K562 (cell line): ENCODE measurements around the gene BLID. TPM values are rescaled to one million over a fixed set of nuclear protein-coding genes. Genes with fewer than 3 reads are reported as not detected.

Experiments
- ATAC-seq: fragments of 200-7000 bp; cut with Tn5 transposase; 3 replicates; pipeline ENCODE4 v1.9.1; 2020; ENCODE audit warnings: moderate library complexity
- BruUV-seq: library from RNA; stranded (reverse); fragments of 400-500 nt; replicated peaks from 2 replicates; lab custom pipeline; 2021; lab: Mats Ljungman, UMichigan
- CTCF ChIA-PET: fragments of 300-600 bp; formaldehyde crosslinking; extraction: SDS; loops from one replicate; lab custom pipeline; 2021; ENCODE audit warnings: low intra/inter-chr PET ratio; lab: Yijun Ruan, JAX
- POLR2A ChIA-PET: fragments of 300-600, 350-650 bp; sonication (Branson Sonifier 250); formaldehyde crosslinking; extraction: SDS; loops from one replicate; lab custom pipeline; 2021; ENCODE audit warnings: antibody characterized with exemption, inconsistent platforms; lab: Yijun Ruan, JAX
- DNase-seq, 4 experiments: peaks; one replicate each; pipeline versions ENCODE4 v3.0.0 to v3.0.0-alpha.2; 2011 to 2018; ENCODE audit warnings: low spot score in 3 of 4, mixed read lengths in 3 of 4; ENCODE audit errors: extremely low read depth in 1 of 4
- FAIRE-seq: peaks from 2 replicates; lab custom pipeline; 2011; peaks lifted over from hg19 to GRCh38; lab: Jason Lieb, UNC
- H2AFZ ChIP-seq: 2 replicates; pipeline ENCODE4 v1.6.0; 2011; ENCODE audit warnings: low read depth, low read length, control low read depth, inconsistent platforms
- H3K27ac ChIP-seq: fragments of 200-600 bp; 3 replicates; pipeline ENCODE4 v1.8.0; 2011; ENCODE audit warnings: low read depth, mild to moderate bottlenecking, control low read depth, inconsistent platforms, low read length, moderate library complexity, mixed read lengths; ENCODE audit errors: extremely low read depth
- H3K27me3 ChIP-seq, 2 experiments: fragments of 300-600 bp in 1 of 2; 2 replicates in 1 of 2; 3 replicates in 1 of 2; pipeline versions ENCODE4 v1.6.0 to v1.8.0; 2011; ENCODE audit warnings: inconsistent platforms in 2 of 2, low read length in 2 of 2, mild to moderate bottlenecking in 1 of 2, mixed read lengths in 1 of 2, moderate library complexity in 1 of 2; ENCODE audit not compliant: control insufficient read depth in 2 of 2, insufficient read depth in 2 of 2
- H3K36me3 ChIP-seq: fragments of 300-600 bp; 3 replicates; pipeline ENCODE4 v1.8.0; 2011; ENCODE audit warnings: mild to moderate bottlenecking, low read length, inconsistent platforms; ENCODE audit not compliant: control insufficient read depth, insufficient read depth
- H3K4me1 ChIP-seq, 2 experiments: fragments of 200-600 bp in 1 of 2; replicated peaks in 1 of 2; 2 replicates in 1 of 2; 3 replicates in 1 of 2; pipeline versions ENCODE4 v1.5.1 to v1.8.0; 2011; ENCODE audit warnings: inconsistent platforms in 2 of 2, low read length in 2 of 2, mild to moderate bottlenecking in 1 of 2, mixed read lengths in 1 of 2, moderate library complexity in 1 of 2; ENCODE audit not compliant: control insufficient read depth in 2 of 2, insufficient read depth in 2 of 2
- H3K4me2 ChIP-seq: 2 replicates; pipeline ENCODE4 v1.6.1; 2011; ENCODE audit warnings: low read length, control low read depth, inconsistent platforms, mixed read lengths; ENCODE audit not compliant: insufficient read depth
- H3K4me3 ChIP-seq: fragments of 200-600 bp; sonication (generic), shearing (Covaris generic); 2 replicates; pipeline ENCODE4 v1.5.1; 2016; ENCODE audit warnings: control low read depth, inconsistent platforms
- H3K79me2 ChIP-seq: fragments of 200-600 bp; 3 replicates; pipeline ENCODE4 v1.8.0; 2011; ENCODE audit warnings: low read length, inconsistent platforms; ENCODE audit not compliant: control insufficient read depth, insufficient read depth
- H3K9ac ChIP-seq, 2 experiments: 2 replicates each; pipeline versions ENCODE4 v1.6.0 to v1.6.1; 2011; ENCODE audit warnings: low read depth in 2 of 2, low read length in 2 of 2, control low read depth in 1 of 2, inconsistent platforms in 1 of 2, mild to moderate bottlenecking in 1 of 2, mixed read lengths in 1 of 2; ENCODE audit not compliant: insufficient read depth in 1 of 2
- H3K9me1 ChIP-seq: one replicate; pipeline ENCODE4 v1.6.0; 2011; ENCODE audit warnings: inconsistent platforms, mild to moderate bottlenecking, low read length, moderate library complexity; ENCODE audit not compliant: control insufficient read depth, insufficient read depth
- H3K9me3 ChIP-seq: replicated peaks from 2 replicates; pipeline ENCODE4 v1.5.1; 2011; ENCODE audit warnings: low read depth, low read length, inconsistent platforms; ENCODE audit not compliant: control insufficient read depth, insufficient read depth
- H4K20me1 ChIP-seq: replicated peaks from 2 replicates; pipeline ENCODE4 v1.6.1; 2011; ENCODE audit warnings: low read length, inconsistent platforms, mixed read lengths; ENCODE audit not compliant: control insufficient read depth, insufficient read depth
- ARID3A ChIP-seq: IDR thresholded peaks from 2 replicates; pipeline ENCODE4 v1.6.1; 2012; ENCODE audit warnings: low read depth, low read length, improper control_type of control experiment, borderline replicate concordance
- CGGBP1 ChIP-seq: fragments of 250-450 bp; sonication (Bioruptor Pico); IDR thresholded peaks from 2 replicates; pipeline ENCODE4 v1.9.0; 2021; ENCODE audit warnings: mild to moderate bottlenecking
- DIDO1 ChIP-seq: fragments of 450-650 bp; IDR thresholded peaks from 2 replicates; pipeline ENCODE4 v1.6.1; 2016; ENCODE audit warnings: low read depth, missing biosample characterization, missing genetic modification characterization
- ELK3 ChIP-seq: fragments of 450-650 bp; formaldehyde crosslinking; IDR thresholded peaks from 2 replicates; pipeline ENCODE4 v1.4.0; 2020; ENCODE audit warnings: mild to moderate bottlenecking
- ESRRB ChIP-seq: fragments of 250-450 bp; sonication (Bioruptor Pico); IDR thresholded peaks from 2 replicates; pipeline ENCODE4 v1.5.0; 2020; ENCODE audit warnings: mild to moderate bottlenecking, moderate library complexity, borderline replicate concordance
- GATA2 ChIP-seq: sonication (generic); formaldehyde crosslinking; IDR thresholded peaks from 2 replicates; pipeline ENCODE4 v1.4.0; 2020; ENCODE audit warnings: mild to moderate bottlenecking, missing genetic modification reagents
- KHSRP ChIP-seq: fragments of 450-650 bp; IDR thresholded peaks from 2 replicates; pipeline ENCODE4 v1.6.1; 2017
- MIER1 ChIP-seq: fragments of 450-650 bp; IDR thresholded peaks from 2 replicates; pipeline ENCODE4 v1.6.1; 2016; ENCODE audit warnings: antibody characterized with exemption, mild to moderate bottlenecking, low read depth
- MTA2 ChIP-seq: fragments of 450-650 bp; IDR thresholded peaks from 2 replicates; pipeline ENCODE4 v1.6.1; 2016; ENCODE audit warnings: low read depth
- NR4A1 ChIP-seq, 2 experiments: fragments of 250-450 bp in 1 of 2; fragments of 450-650 bp in 1 of 2; sonication (Bioruptor Pico) in 1 of 2; IDR thresholded peaks; 2 replicates each; pipeline versions ENCODE4 v1.4.0 to v1.6.1; 2016 to 2020; ENCODE audit warnings: mild to moderate bottlenecking in 2 of 2, missing compliant biosample characterization in 1 of 2, missing genetic modification characterization in 1 of 2, moderate library complexity in 1 of 2
- OTX1 ChIP-seq: fragments of 450-650 bp; formaldehyde crosslinking; IDR thresholded peaks from 2 replicates; pipeline ENCODE4 v1.4.0; 2022; ENCODE audit warnings: mild to moderate bottlenecking
- SUPT5H ChIP-seq: fragments of 450-650 bp; IDR thresholded peaks from 2 replicates; pipeline ENCODE4 v1.6.1; 2016
- TCF15 ChIP-seq: fragments of 250-450 bp; sonication (Bioruptor Pico); IDR thresholded peaks from 2 replicates; pipeline ENCODE4 v1.8.0; 2022; ENCODE audit warnings: moderate library complexity, mild to moderate bottlenecking, inconsistent platforms
- TFAP4 ChIP-seq: sonication (generic); formaldehyde crosslinking; IDR thresholded peaks from 2 replicates; pipeline ENCODE4 v1.8.0; 2022; ENCODE audit warnings: missing genetic modification reagents, mild to moderate bottlenecking, moderate library complexity, borderline replicate concordance
- ZNF263 ChIP-seq: sonication (generic); formaldehyde crosslinking; IDR thresholded peaks from 2 replicates; pipeline ENCODE4 v1.8.0; 2022; ENCODE audit warnings: mild to moderate bottlenecking, missing genetic modification reagents, borderline replicate concordance
- ZNF354B ChIP-seq: fragments of 250-450 bp; sonication (Bioruptor Pico); IDR thresholded peaks from 2 replicates; pipeline ENCODE4 v1.4.0; 2020
- WGBS: fragments of 100-300 bp; shearing (Covaris generic); methylation state at CpG from one replicate; pipeline ENCODE4 v1.1.6; 2016; ENCODE audit warnings: low coverage, mixed read lengths; ENCODE audit not compliant: insufficient coverage; ENCODE audit errors: missing lambda C conversion rate; 5-methylcytosine and 5-hydroxymethylcytosine counted together
- in situ Hi-C: fragments of 300-500 bp; cut with MboI; formaldehyde crosslinking; loops from 4 replicates; pipeline ENCODE4 v1.15.0; 2018; ENCODE audit warnings: inconsistent platforms, mixed read lengths
- intact Hi-C: fragments of 100-400 bp; cut with micrococcal nuclease; formaldehyde crosslinking; loops from 2 replicates; pipeline ENCODE4 v1.14.2; 2022
- polyA plus RNA-seq, 8 experiments: library from polyadenylated mRNA; depleted of rRNA in 4 of 8; stranded (reverse) in 5 of 8; unstranded in 3 of 8; fragments of >200 nt; fragmentation: Nextera tagmentation in 2 of 8; fragmentation: Illumina TruSeq in 1 of 8; extraction: Ambion mirVana in 2 of 8; extraction: Trizol in 1 of 8; gene quantifications; 2 replicates each; pipeline versions ENCODE4 v1.2.1 to v1.2.3, GENCODE V29; 2011 to 2014; ENCODE audit warnings: inconsistent platforms in 1 of 8, missing spikeins in 1 of 8
- total RNA-seq, 7 experiments: library from RNA; depleted of rRNA in 6 of 7; stranded (reverse); fragments of >200 nt in 6 of 7; fragmentation: Illumina TruSeq in 2 of 7; extraction: Trizol in 2 of 7; gene quantifications; 2 replicates each; pipeline versions ENCODE4 v1.2.1 to v1.2.3, GENCODE V29; 2011 to 2021; ENCODE audit warnings: low replicate concordance in 1 of 7

Gene BLID
- total and polyA plus RNA-seq, 9 of the 15 experiments (the other 6 are each of a cell fraction or from before 2014, with no cell fraction given): not detected

GRCh38 chr11:122107566-122107965 is 8.4 kb downstream of the BLID start (continued):
- TF ChIP-seq NR4A1 (CRISPR knock-in tag; IDR thresholded peaks at IDR 0.05) (no peak), NR4A1 (tag; IDR thresholded peaks at IDR 0.05) (no peak), ZNF263 (CRISPR knock-in tag) (no peak), GATA2 (CRISPR knock-in tag) (no peak)
- TF ChIP-seq, all 486 proteins: peak for 0

GRCh38 chr11:122107045-122107444 is 9.0 kb downstream of the BLID start:
- no peak overlapping the region for H2AFZ ChIP-seq
- H3K9ac ChIP-seq: no peak overlapping the region
- no peak overlapping the region for H3K27ac ChIP-seq
- no peaks in the 10 kb centered on the region for H4K20me1 ChIP-seq
- H3K4me1 ChIP-seq: no peaks in the 10 kb centered on the region
- ATAC-seq: no peak
- no peaks in the 10 kb centered on the region for H3K27me3 ChIP-seq
- POLR2A ChIA-PET: no interaction called here
- in situ Hi-C loops: no loop called here
- no peaks in the 10 kb centered on the region for H3K79me2 ChIP-seq
- no peaks in the 10 kb centered on the region; the same call in 1 of the 2 replicates for H3K9me3 ChIP-seq
- 2% methylated on average over 3 of the region's 3 CpGs for WGBS
- H3K4me3 ChIP-seq: no peak overlapping the region
- BruUV-seq: no TSS peak
- CTCF ChIA-PET: no interaction called here
- no peak overlapping the region for H3K4me2 ChIP-seq
- no peaks in the 10 kb centered on the region for H3K9me1 ChIP-seq
- intact Hi-C loops: no loop called here
- DNase-seq: no peak
- H3K36me3 ChIP-seq: no peaks in the 10 kb centered on the region
- FAIRE-seq: no peak
- TF ChIP-seq MTA2 (no peak), SUPT5H (no peak), CGGBP1 (CRISPR knock-in tag) (no peak), KHSRP (no peak), MIER1 (no peak), DIDO1 (tag) (no peak), OTX1 (CRISPR knock-in tag) (no peak), ZNF354B (CRISPR knock-in tag) (no peak), TFAP4 (CRISPR knock-in tag) (no peak), ESRRB (no peak), ARID3A (no peak), ELK3 (CRISPR knock-in tag) (no peak), TCF15 (no peak)
